HL-60 (cell line): ENCODE measurements around the gene SLC1A7.

ENCODE experiments used
- GABPA ChIP-seq: IDR thresholded peaks from 2 replicates; pipeline ENCODE4 v1.6.1; 2012; ENCODE audit warnings: low read depth
- POLR2AphosphoS5 ChIP-seq: IDR thresholded peaks from 2 replicates; pipeline ENCODE4 v1.6.1; 2012; ENCODE audit warnings: low read depth
- TF ChIP-seq, protein P1 (sequence below): IDR thresholded peaks from one replicate; pipeline ENCODE4 v1.5.1; 2011; ENCODE audit warnings: low read length, control low read depth, inconsistent platforms; ENCODE audit not compliant: insufficient read depth
- TF ChIP-seq, protein P2 (sequence below): IDR thresholded peaks from 2 replicates; pipeline ENCODE4 v1.6.1; 2012; ENCODE audit warnings: low read depth; ENCODE audit not compliant: insufficient replicate concordance

DNA sequence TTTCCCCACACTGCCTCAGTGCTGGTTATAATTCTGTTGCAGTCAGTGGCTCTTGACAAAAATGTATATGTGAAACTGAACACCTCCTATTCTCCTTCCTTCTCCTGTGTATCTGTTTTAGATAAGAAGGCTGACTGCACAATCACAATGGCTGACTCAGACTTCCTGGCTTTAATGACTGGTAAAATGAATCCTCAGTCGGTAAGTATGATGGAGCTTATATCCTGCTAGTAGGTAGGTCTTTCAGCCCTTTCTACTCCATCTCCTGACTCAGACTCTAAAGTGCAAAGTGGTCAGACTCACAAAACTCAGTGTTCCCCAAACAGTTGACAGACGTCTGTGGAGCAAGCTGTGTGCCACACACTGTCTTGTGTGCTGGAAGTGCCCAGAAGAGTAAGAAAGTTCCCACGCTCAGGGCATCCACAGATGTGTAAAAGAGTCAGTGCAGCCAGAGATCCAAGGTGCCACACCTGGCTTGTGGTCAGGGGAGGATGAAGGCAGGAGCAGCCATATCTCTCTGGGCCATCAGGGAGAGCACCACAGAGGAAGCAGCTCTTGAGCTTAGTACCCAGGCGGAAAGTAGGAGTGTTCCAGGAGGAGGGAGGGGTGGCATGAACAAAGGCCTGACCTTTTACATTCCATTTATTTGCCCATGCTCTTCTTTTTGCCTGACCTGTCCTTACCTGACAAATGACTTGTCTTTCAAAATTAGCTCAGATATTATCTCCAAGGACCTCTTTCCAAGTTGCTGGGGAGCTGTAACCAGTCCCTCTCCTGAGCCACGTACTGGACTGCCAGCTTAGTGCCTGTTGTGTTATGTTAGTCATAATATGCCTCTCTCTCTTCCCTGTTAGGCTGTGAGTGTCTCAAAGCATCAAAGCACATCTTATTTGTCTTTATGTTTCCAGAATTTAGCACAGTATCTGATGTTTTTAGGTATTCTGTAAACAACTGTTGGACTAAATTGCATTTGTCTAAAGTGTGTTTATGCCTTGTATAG lies 94.4 kb downstream of the SLC1A7 start:
- TF ChIP-seq, protein P1, sequence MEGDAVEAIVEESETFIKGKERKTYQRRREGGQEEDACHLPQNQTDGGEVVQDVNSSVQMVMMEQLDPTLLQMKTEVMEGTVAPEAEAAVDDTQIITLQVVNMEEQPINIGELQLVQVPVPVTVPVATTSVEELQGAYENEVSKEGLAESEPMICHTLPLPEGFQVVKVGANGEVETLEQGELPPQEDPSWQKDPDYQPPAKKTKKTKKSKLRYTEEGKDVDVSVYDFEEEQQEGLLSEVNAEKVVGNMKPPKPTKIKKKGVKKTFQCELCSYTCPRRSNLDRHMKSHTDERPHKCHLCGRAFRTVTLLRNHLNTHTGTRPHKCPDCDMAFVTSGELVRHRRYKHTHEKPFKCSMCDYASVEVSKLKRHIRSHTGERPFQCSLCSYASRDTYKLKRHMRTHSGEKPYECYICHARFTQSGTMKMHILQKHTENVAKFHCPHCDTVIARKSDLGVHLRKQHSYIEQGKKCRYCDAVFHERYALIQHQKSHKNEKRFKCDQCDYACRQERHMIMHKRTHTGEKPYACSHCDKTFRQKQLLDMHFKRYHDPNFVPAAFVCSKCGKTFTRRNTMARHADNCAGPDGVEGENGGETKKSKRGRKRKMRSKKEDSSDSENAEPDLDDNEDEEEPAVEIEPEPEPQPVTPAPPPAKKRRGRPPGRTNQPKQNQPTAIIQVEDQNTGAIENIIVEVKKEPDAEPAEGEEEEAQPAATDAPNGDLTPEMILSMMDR = no peak
- TF ChIP-seq GABPA (no peak), POLR2AphosphoS5 (no peak)
- TF ChIP-seq, protein P2, sequence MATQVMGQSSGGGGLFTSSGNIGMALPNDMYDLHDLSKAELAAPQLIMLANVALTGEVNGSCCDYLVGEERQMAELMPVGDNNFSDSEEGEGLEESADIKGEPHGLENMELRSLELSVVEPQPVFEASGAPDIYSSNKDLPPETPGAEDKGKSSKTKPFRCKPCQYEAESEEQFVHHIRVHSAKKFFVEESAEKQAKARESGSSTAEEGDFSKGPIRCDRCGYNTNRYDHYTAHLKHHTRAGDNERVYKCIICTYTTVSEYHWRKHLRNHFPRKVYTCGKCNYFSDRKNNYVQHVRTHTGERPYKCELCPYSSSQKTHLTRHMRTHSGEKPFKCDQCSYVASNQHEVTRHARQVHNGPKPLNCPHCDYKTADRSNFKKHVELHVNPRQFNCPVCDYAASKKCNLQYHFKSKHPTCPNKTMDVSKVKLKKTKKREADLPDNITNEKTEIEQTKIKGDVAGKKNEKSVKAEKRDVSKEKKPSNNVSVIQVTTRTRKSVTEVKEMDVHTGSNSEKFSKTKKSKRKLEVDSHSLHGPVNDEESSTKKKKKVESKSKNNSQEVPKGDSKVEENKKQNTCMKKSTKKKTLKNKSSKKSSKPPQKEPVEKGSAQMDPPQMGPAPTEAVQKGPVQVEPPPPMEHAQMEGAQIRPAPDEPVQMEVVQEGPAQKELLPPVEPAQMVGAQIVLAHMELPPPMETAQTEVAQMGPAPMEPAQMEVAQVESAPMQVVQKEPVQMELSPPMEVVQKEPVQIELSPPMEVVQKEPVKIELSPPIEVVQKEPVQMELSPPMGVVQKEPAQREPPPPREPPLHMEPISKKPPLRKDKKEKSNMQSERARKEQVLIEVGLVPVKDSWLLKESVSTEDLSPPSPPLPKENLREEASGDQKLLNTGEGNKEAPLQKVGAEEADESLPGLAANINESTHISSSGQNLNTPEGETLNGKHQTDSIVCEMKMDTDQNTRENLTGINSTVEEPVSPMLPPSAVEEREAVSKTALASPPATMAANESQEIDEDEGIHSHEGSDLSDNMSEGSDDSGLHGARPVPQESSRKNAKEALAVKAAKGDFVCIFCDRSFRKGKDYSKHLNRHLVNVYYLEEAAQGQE = no peak
